DMS153 (cell line): Measurements from ENCODE around the gene NACA2.
A peak's percentile ranks its signal among the peaks of the same experiment; 100 is the strongest.
"Not testable (repeated sequence)": the region's sequence is repeated elsewhere in the genome, so short reads cannot be mapped to it uniquely, and the experiment has no call there.

Source experiments
- DNase-seq: peaks from one replicate; lab custom pipeline; 2025; lab: John Stamatoyannopoulos, UW

NACA2 gene

GRCh38 chr17:61575983-61576382 lies 15.0 kb downstream of the NACA2 start:
- no peak for DNase-seq

- DNase-seq = no peak
These were observed 15.6 kb downstream of the NACA2 start for GRCh38 chr17:61575352-61575975.

GRCh38 chr17:61574542-61575351 lies 16.3 kb downstream of the NACA2 start:
- peak; percentile 39 for DNase-seq

- DNase-seq = not testable (repeated sequence)
These were observed 18.5 kb downstream of the NACA2 start for GRCh38 chr17:61572547-61572946.

- DNase-seq = no peak
These were observed 19.4 kb downstream of the NACA2 start for GRCh38 chr17:61571624-61572023.

GRCh38 chr17:61570118-61570517 lies 20.9 kb downstream of the NACA2 start:
- DNase-seq = no peak

GRCh38 chr17:61569525-61569924 lies 21.5 kb downstream of the NACA2 start:
- not testable (repeated sequence) for DNase-seq

GRCh38 chr17:61568219-61569072 lies 22.6 kb downstream of the NACA2 start:
- DNase-seq = peak; percentile 69

GRCh38 chr17:61567045-61567802 lies 23.8 kb downstream of the NACA2 start:
- no peak for DNase-seq

GRCh38 chr17:61566448-61566847 lies 24.6 kb downstream of the NACA2 start:
- DNase-seq = not testable (repeated sequence)

- DNase-seq = not testable (repeated sequence)
These were observed 25.2 kb downstream of the NACA2 start for GRCh38 chr17:61565850-61566249.

- no peak for DNase-seq
These were observed 25.8 kb downstream of the NACA2 start for GRCh38 chr17:61565213-61565612.

- no peak for DNase-seq
These were observed 28.7 kb downstream of the NACA2 start for GRCh38 chr17:61562287-61562686.

GRCh38 chr17:61561354-61561753 lies 29.7 kb downstream of the NACA2 start:
- DNase-seq = no peak

- DNase-seq = no peak
These were observed 30.9 kb downstream of the NACA2 start for GRCh38 chr17:61560071-61560470.

- no peak for DNase-seq
These were observed 34.5 kb downstream of the NACA2 start for GRCh38 chr17:61556224-61557188.

GRCh38 chr17:61555127-61555566 lies 35.9 kb downstream of the NACA2 start:
- no peak for DNase-seq

- DNase-seq = no peak
These were observed 36.8 kb downstream of the NACA2 start for GRCh38 chr17:61554209-61554608.

- DNase-seq = not testable (repeated sequence)
These were observed 38.5 kb downstream of the NACA2 start for GRCh38 chr17:61552560-61552959.

GRCh38 chr17:61551255-61551742 lies 39.7 kb downstream of the NACA2 start:
- DNase-seq = peak; percentile 7
